GM18909 (cell line): Measurements from ENCODE around the gene B4GALNT4.
"Not testable (repeated sequence)": the region's sequence is repeated elsewhere in the genome, so short reads cannot be mapped to it uniquely, and the experiment has no call there.

Experiments
- ATAC-seq: cut with Tn5 transposase; IDR thresholded peaks from one replicate; pipeline ENCODE4 v1.9.1; 2021; ENCODE audit warnings: mild to moderate bottlenecking; ENCODE audit not compliant: unreplicated experiment, poor library complexity

The B4GALNT4 gene

DNA sequence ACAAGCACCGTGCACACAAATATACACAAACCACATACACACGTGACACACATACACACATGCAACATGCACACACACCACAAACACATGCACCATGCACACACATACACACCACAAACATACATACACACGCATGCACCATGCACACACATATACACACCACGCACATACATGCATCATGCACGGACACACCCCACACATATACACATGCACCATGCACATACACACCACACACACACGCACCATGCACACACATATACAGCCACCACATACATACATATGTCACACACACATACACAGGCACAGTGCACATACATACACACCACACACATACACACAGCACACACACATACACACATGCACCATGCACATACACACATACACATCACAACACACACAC is 12.7 kb upstream of the B4GALNT4 start:
- no peak for ATAC-seq

- no peak for ATAC-seq
Measured at GRCh38 chr11:357582-357981, 11.7 kb upstream of the B4GALNT4 start.

DNA sequence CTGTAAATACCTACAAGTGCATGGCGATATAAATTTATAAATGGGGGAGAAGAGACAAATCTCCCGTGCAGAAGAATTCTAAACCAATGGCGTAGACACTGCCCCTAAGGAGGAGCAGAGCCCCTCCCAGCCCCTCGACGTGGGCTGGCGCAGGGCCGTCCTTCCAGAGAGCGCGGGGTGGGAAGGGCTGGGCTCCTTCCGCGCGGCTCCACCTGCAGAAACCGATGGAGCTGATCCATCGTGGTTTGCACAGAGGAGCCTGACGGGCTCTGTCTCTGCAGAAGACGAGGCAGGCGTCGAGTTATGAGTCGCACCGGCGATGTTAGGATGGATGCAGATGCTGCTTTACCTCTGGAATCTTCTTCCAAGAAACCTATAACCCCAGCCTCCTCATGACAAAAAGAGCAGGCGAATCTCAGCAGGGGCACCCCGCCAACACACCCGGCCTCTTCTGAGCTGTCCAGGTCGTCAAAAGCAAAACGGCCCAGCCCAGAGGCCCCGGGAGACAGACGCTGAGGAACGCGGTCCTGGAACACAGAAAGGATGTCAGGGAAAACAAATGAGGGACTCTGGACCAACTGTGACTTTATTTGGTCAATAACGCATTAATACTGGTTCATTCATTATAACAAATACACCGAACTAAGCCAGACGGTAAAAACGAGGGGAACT is 11.0 kb upstream of the B4GALNT4 start:
- no peak for ATAC-seq

- no peak for ATAC-seq
Measured at GRCh38 chr11:359181-359714, 10.1 kb upstream of the B4GALNT4 start.

GRCh38 chr11:360326-361280 is 8.7 kb upstream of the B4GALNT4 start:
- no peak for ATAC-seq

DNA sequence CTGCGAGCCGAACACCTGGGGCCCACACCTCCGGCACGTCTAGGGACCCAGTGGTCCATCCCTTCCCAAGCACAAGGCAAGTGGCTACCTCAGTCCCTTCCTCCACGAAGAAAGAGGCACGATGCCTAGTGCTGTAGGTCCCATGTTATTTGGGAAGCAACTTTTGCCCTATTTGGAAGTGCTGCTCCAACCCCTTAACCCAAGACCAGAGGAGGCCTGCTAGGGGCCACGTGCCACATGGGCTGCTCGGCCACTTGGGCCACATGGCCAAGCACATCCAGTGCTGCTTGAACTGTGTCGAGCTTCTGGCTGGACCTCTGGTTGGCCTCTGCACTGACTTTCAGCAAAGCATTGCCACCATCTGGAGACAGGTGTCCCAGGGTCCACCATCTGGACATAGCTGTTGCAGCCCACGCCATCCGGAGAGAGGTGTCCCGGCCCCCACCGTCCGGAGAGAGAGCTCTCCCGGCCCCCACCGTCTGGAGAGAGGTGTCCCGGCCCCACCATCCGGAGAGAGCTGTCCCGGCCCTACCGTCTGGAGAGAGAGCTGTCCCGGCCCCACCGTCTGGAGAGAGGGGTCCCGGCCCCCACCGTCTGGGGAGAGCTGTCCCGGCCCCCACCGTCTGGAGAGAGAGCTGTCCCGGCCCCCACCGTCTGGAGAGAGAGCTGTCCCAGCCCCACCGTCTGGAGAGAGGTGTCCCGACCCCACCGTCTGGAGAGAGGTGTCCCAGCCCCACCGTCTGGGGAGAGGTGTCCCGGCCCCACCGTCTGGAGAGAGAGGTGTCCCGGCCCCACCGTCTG is 6.5 kb upstream of the B4GALNT4 start:
- no peak for ATAC-seq

- ATAC-seq = not testable (repeated sequence)
Measured at GRCh38 chr11:363443-363805, 5.9 kb upstream of the B4GALNT4 start.

- ATAC-seq = no peak
Measured at GRCh38 chr11:363948-364761, 5.1 kb upstream of the B4GALNT4 start.

- ATAC-seq = no peak
Measured at GRCh38 chr11:364991-365725, 4.1 kb upstream of the B4GALNT4 start.

- ATAC-seq = no peak
Measured at GRCh38 chr11:365831-366230, 3.5 kb upstream of the B4GALNT4 start.

GRCh38 chr11:367956-368413 is 1.3 kb upstream of the B4GALNT4 start:
- ATAC-seq = no peak

DNA sequence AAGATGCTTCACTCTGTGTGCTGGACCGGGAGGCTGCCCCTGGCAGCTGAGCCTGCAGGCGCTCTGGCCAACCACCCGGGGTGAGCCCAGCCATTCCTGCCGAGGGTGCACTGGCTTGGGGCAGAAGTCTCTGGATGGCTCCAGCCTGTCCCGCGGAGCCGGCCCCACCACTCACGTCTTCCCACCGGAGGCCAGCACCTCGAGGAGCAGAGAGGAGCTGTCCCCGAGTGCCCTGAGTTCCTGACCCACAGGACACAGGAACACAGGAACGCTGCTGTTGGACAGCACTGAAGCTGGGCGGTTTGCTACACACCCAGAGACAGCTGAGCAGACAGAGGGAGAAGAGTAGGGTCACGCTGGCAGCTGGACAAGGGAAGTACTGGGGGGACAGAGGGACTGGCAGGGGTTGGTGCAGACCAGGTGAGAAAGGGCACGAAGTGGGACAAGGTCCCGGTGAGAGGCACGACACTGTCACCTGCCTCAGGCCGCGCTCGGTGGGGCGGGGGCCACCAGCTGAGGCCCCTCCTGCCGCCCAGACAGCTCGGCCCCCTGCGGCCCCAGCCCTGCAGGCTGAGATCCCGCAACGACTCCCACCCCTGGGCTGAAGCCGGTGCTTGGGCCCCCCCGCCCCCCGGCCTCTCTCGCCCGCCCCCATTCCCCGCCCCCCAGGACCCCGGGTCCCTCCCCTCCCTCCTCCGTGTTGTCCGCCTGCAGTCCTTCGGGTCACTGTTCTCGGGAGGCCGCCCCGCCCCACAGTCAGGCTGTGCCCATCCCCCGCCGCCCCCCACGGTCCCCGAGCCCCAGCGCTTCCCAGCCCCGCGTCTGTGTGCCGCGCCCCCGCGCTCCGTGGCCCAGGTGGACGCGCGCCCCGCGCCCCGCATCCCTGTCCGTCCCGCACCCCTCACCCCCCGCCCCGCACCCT is 624 bp upstream of the B4GALNT4 start:
- ATAC-seq = no peak

- no peak for ATAC-seq
Measured at GRCh38 chr11:370070-370941, 1.0 kb downstream of the B4GALNT4 start.

DNA sequence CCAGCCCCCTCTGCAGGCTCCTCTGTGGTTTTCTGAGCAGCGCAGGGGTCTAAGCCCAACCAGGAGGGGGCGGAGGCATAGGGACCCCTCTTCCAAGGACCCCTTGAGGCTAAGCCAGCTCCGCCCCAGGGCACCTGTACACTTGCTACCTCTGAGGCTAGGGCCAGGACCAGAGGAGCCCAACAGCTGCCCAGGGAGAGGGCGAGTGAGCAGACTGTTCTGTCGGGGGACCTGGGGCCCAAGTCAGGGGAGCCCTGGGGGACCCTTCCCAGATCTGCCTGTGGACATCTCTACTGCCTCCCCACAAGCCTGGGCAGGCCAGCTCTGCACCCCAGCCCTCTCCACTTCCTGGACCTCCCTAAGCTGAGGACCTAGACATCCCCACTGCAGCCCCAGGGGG is 1.8 kb downstream of the B4GALNT4 start:
- no peak for ATAC-seq

DNA sequence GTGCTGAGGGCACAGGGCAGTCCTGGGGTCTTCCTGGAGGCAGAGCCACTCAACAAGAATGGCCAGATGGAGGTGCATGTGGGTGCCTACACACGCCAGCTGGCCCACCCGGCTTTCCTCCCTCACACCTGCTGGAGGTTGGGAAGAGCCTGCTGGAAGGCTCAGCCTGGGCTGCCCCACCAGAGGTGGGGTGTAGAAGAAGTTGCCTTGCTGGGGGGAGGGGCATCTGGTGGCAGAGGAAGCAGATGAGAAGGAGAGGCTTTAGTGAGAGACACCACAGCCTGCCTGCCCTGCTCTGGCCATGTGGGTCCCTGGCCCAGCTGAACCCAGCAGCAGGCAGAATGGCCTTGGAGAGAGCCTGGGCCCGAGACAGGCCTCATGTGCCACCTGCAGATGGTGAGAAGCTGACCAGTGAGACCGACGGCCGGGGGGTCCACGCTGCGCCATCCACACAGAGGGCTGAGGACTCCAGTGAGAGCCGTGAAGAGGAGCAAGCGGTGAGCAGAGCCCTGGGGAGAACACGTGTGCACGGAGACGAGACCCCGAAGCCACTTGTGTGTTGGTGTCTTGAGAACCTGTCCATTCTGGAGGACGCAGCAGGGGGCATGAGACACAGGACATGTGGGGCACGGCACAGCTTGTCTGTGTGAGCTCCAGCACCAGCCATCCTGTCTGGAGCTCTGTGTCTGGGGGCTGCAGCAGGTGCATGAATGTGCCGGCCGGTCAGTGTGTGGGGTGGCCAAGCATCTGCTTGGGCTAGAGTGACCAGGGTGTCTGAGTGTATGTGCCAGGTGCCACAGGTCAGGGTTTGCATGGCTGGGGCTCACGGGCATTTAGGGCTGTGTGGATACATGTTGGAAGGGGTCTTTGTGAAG is 2.7 kb downstream of the B4GALNT4 start:
- no peak for ATAC-seq
